ENCODE data around the gene ELOVL7. TPM values are rescaled to one million over a fixed set of nuclear protein-coding genes. Genes with fewer than 3 reads are reported as not detected.

The ELOVL7 gene
- total RNA-seq, 1 experiment from 2014 or later: 2.5 TPM

- no peaks in the 10 kb centered on the region for H3K9me3 ChIP-seq (ENCODE audit: control insufficient read depth, low read depth, low read length)
- no peak overlapping the region for H2BK12ac ChIP-seq (ENCODE audit: insufficient read length, low read depth, low read length)
- Mint-ChIP-seq H3K4me3 (no peak overlapping the region), H3K27me3 (ENCODE audit: low read depth) (no peaks in the 10 kb centered on the region), H3K9me3 (no peaks in the 10 kb centered on the region), H3K36me3 (ENCODE audit: insufficient read depth in 1 of 3, low read depth in 3 of 3) (no peaks in the 10 kb centered on the region), H3K27ac (no peak overlapping the region), H3K4me1 (no peaks in the 10 kb centered on the region)
- H2BK20ac ChIP-seq (ENCODE audit: low read depth, low read length, poor library complexity, severe bottlenecking): no peak overlapping the region
- no peaks in the 10 kb centered on the region for H3K79me2 ChIP-seq (ENCODE audit: insufficient read depth, low read length)
- DNase-seq: no peak
- no peak overlapping the region for H4K5ac ChIP-seq (ENCODE audit: insufficient read length, low read depth, low read length)
- no peak overlapping the region for H3K4ac ChIP-seq (ENCODE audit: low read depth, low read length)
- no peaks in the 10 kb centered on the region for H3K27me3 ChIP-seq (ENCODE audit: insufficient read depth, low read length)
- no peak overlapping the region for H3K9ac ChIP-seq (ENCODE audit: extremely low read depth, insufficient read length, low read length)
- no peaks in the 10 kb centered on the region for H3K79me1 ChIP-seq (ENCODE audit: insufficient read depth, low read depth, low read length, poor library complexity, severe bottlenecking)
- no peak overlapping the region for H2AK5ac ChIP-seq (ENCODE audit: insufficient read length, low read length)
- no peak overlapping the region for H3T11ph ChIP-seq (ENCODE audit: low read length)
- no peaks in the 10 kb centered on the region for H3K23me2 ChIP-seq (ENCODE audit: insufficient read length, low read depth, low read length, poor library complexity, severe bottlenecking)
- no peak overlapping the region for H3K56ac ChIP-seq (ENCODE audit: insufficient read length, low read depth, low read length)
- no peak overlapping the region for H2BK15ac ChIP-seq (ENCODE audit: low read depth, low read length)
- H2AFZ ChIP-seq (ENCODE audit: low read length): no peak overlapping the region
- no peak overlapping the region for H4K8ac ChIP-seq (replicated peaks; ENCODE audit: insufficient read length, low read depth, low read length)
- no peak for TF ChIP-seq CTCF (conservative IDR thresholded peaks at IDR 0.05)
- no peak overlapping the region for H3K4me2 ChIP-seq (ENCODE audit: insufficient read depth, insufficient read length, low read length)
- H3K18ac ChIP-seq (ENCODE audit: insufficient read length, low read depth, low read length): no peak overlapping the region
- H2BK5ac ChIP-seq (ENCODE audit: insufficient read length, low read length): no peak overlapping the region
- no peak overlapping the region for H2BK120ac ChIP-seq (ENCODE audit: low read depth, low read length, poor library complexity, severe bottlenecking)
- H4K20me1 ChIP-seq (ENCODE audit: control insufficient read depth, insufficient read depth, insufficient read length): no peaks in the 10 kb centered on the region
- H3K14ac ChIP-seq (ENCODE audit: insufficient read depth, low read length): no peak overlapping the region
- H3K23ac ChIP-seq (ENCODE audit: insufficient read length, low read depth, low read length): no peak overlapping the region
- WGBS (ENCODE audit: extremely low coverage, insufficient read length, low lambda C conversion rate): no CpG with 5 or more reads among the region's 2 CpGs
- H4K91ac ChIP-seq (ENCODE audit: insufficient read length, low read depth, low read length): no peak overlapping the region
- no peaks in the 10 kb centered on the region; the same call in 1 of the 2 replicates for H3K4me1 ChIP-seq (ENCODE audit: insufficient read depth, low read length)
- H3K27ac ChIP-seq (ENCODE audit: insufficient read length, low read depth, low read length): no peak overlapping the region
These were observed 29.6 kb downstream of the ELOVL7 start for GRCh38 chr5:60814498-60814897.
